ENCODE measurements around the gene HIPK2. TPM values are rescaled to one million over a fixed set of nuclear protein-coding genes. Genes with fewer than 3 reads are reported as not detected.

HIPK2 gene
- polyA plus RNA-seq, 2 of the 4 experiments (the other 2 are of a cell fraction) = 11.3 to 12.1 TPM

GRCh38 chr7:139674752-139675126 lies 103.1 kb downstream of the HIPK2 start:
- Histone ChIP-seq H3K4me1 (peaks cover 51% of the 10 kb centered on the region), H3K27ac (peak overlapping the region; percentile 54; a peak in 4 of 6 replicates), H3K4me3 (no peak overlapping the region), H3K4me2 (0 out of 3 replicates have a peak overlapping the region, but pooled peaks have one; percentile 9), H3K9me3 (0 out of 3 replicates have a peak, but pooled peaks cover 3% of the 10 kb centered on the region)
- DNase-seq (ENCODE audit: low read depth in 1 of 2, low spot score in 1 of 2) = no peak
- FAIRE-seq = no peak
- POLR2A ChIA-PET = no interaction called here
- TF ChIP-seq NR3C1 (IDR thresholded peaks at IDR 0.05) (no peak), E2F6 (IDR thresholded peaks at IDR 0.05; ENCODE audit: borderline replicate concordance, low read depth) (no peak), NFE2L2 (conservative IDR thresholded peaks at IDR 0.05; ENCODE audit: low read length) (no peak), ESRRA (IDR thresholded peaks at IDR 0.05; ENCODE audit: borderline replicate concordance, low read length) (no peak), RCOR1 (IDR thresholded peaks at IDR 0.05; ENCODE audit: low read depth, low read length) (no peak), KDM5A (IDR thresholded peaks at IDR 0.05) (no peak), CBX2 (IDR thresholded peaks at IDR 0.05; ENCODE audit: borderline replicate concordance, low read depth) (no peak), HDAC2 (IDR thresholded peaks at IDR 0.05) (no peak), HEYL (CRISPR knock-in tag; IDR thresholded peaks at IDR 0.05) (no peak), TFCP2L1 (CRISPR knock-in tag; IDR thresholded peaks at IDR 0.05) (no peak)
- CTCF ChIA-PET = interaction anchor here (0.6 to 1.5 kb wide), 5 partner anchors 13 to 646 kb away, joined by 3 to 4 read pairs (median 3); no protein-coding TSS in a partner anchor
- 68% methylated on average over 8 of the region's 8 CpGs for WGBS (ENCODE audit: missing lambda C conversion rate)
- ATAC-seq = no peak

- no peak overlapping the region for H3K4me2 ChIP-seq
- no peak for FAIRE-seq
- no peak for ATAC-seq
- TF ChIP-seq RARB (CRISPR knock-in tag; IDR thresholded peaks at IDR 0.05) (no peak), EHMT2 (IDR thresholded peaks at IDR 0.05; ENCODE audit: low read depth) (no peak), ZFP36 (IDR thresholded peaks at IDR 0.05; ENCODE audit: borderline replicate concordance, partially characterized antibody) (no peak), NPAS2 (CRISPR knock-in tag; IDR thresholded peaks at IDR 0.05; ENCODE audit: borderline replicate concordance) (no peak), NFE2L2 (conservative IDR thresholded peaks at IDR 0.05; ENCODE audit: low read length) (no peak), CEBPB (IDR thresholded peaks at IDR 0.05) (no peak), MYC (IDR thresholded peaks at IDR 0.05; ENCODE audit: borderline replicate concordance, low read length) (no peak), BCL3 (IDR thresholded peaks at IDR 0.05) (no peak), KDM1A (IDR thresholded peaks at IDR 0.05; ENCODE audit: low read depth) (no peak)
- 0 out of 3 replicates have a peak, but pooled peaks cover 3% of the 10 kb centered on the region for H3K9me3 ChIP-seq
- H3K4me3 ChIP-seq = no peak overlapping the region
- H3K4me1 ChIP-seq = peaks cover 47% of the 10 kb centered on the region
- no peak for DNase-seq (ENCODE audit: low read depth in 1 of 2, low spot score in 1 of 2)
- ChIA-PET CTCF (interaction anchor here (0.6 to 2.5 kb wide), 7 partner anchors 13 to 647 kb away, joined by 3 to 9 read pairs (median 3); no protein-coding TSS in a partner anchor), POLR2A (no interaction called here)
- WGBS (ENCODE audit: missing lambda C conversion rate) = 91% methylated on average over 10 of the region's 10 CpGs
- H3K27ac ChIP-seq = peak overlapping the region; percentile 54; a peak in 3 of 6 replicates
Observed at GRCh38 chr7:139674341-139674740, 103.5 kb downstream of the HIPK2 start.

GRCh38 chr7:139673762-139674161 lies 104.0 kb downstream of the HIPK2 start:
- ATAC-seq (no peak), FAIRE-seq (no peak), DNase-seq (ENCODE audit: low read depth in 1 of 2, low spot score in 1 of 2) (no peak)
- ChIA-PET POLR2A (no interaction called here), CTCF (interaction anchor here (1.1 to 2.5 kb wide), 4 partner anchors 27 to 319 kb away, joined by 3 to 9 read pairs (median 6); no protein-coding TSS in a partner anchor)
- H3K27ac ChIP-seq = peak overlapping the region; percentile 54 to 73; a peak in 2 of 6 replicates
- H3K4me3 ChIP-seq = no peak overlapping the region
- WGBS (ENCODE audit: missing lambda C conversion rate) = 89% methylated on average over 6 of the region's 6 CpGs
- H3K9me3 ChIP-seq = 0 out of 3 replicates have a peak, but pooled peaks cover 3% of the 10 kb centered on the region
- peaks cover 41% of the 10 kb centered on the region for H3K4me1 ChIP-seq
- no peak overlapping the region for H3K4me2 ChIP-seq
- no peak for TF ChIP-seq PBX3 (IDR thresholded peaks at IDR 0.05)
- no peak for TF ChIP-seq CTCF (IDR thresholded peaks at IDR 0.05)
- TF ChIP-seq GATA3 (IDR thresholded peaks at IDR 0.05; ENCODE audit: borderline replicate concordance) = no peak
- no peak for TF ChIP-seq EP300 (IDR thresholded peaks at IDR 0.05)
- no peak for TF ChIP-seq MYC (IDR thresholded peaks at IDR 0.05; ENCODE audit: borderline replicate concordance, low read length)
- no peak for TF ChIP-seq FOSB (CRISPR knock-in tag; IDR thresholded peaks at IDR 0.05)
- no peak for TF ChIP-seq HOXB5 (CRISPR knock-in tag; IDR thresholded peaks at IDR 0.05)
- TF ChIP-seq KDM1A (IDR thresholded peaks at IDR 0.05; ENCODE audit: low read depth) = no peak
- TF ChIP-seq ZC3H11A (IDR thresholded peaks at IDR 0.05) = no peak
- no peak for TF ChIP-seq HEYL (CRISPR knock-in tag; IDR thresholded peaks at IDR 0.05)
- no peak for TF ChIP-seq EHF (CRISPR knock-in tag; IDR thresholded peaks at IDR 0.05)
- TF ChIP-seq NFE2L2 (conservative IDR thresholded peaks at IDR 0.05; ENCODE audit: low read length) = no peak
- no peak for TF ChIP-seq SREBF2 (IDR thresholded peaks at IDR 0.05)
- TF ChIP-seq E2F6 (IDR thresholded peaks at IDR 0.05; ENCODE audit: borderline replicate concordance, low read depth) = no peak
- no peak for TF ChIP-seq HES2 (IDR thresholded peaks at IDR 0.05)
- no peak for TF ChIP-seq EHMT2 (IDR thresholded peaks at IDR 0.05; ENCODE audit: low read depth)
- no peak for TF ChIP-seq MAX (IDR thresholded peaks at IDR 0.05)
- no peak for TF ChIP-seq HOXB13 (CRISPR knock-in tag; IDR thresholded peaks at IDR 0.05; ENCODE audit: low read depth)

All from A549 (cell line).